NCI-H2196 (cell line): ENCODE data around the gene ABHD12.
A peak's percentile ranks its signal among the peaks of the same experiment; 100 is the strongest.
"Not testable (repeated sequence)": the region's sequence is repeated elsewhere in the genome, so short reads cannot be mapped to it uniquely, and the experiment has no call there.

Experiments used
- DNase-seq: peaks from one replicate; lab custom pipeline; 2025; ENCODE audit not compliant: unreplicated experiment; lab: John Stamatoyannopoulos, UW

The ABHD12 gene

GRCh38 chr20:25324412-25324811 lies 66.2 kb downstream of the ABHD12 start:
- DNase-seq = no peak

GRCh38 chr20:25323496-25324246 lies 67.0 kb downstream of the ABHD12 start:
- no peak for DNase-seq

GRCh38 chr20:25321991-25322390 lies 68.6 kb downstream of the ABHD12 start:
- DNase-seq = no peak

GRCh38 chr20:25321262-25321831 lies 69.3 kb downstream of the ABHD12 start:
- no peak for DNase-seq

- no peak for DNase-seq
Observed at GRCh38 chr20:25320035-25320800, 70.4 kb downstream of the ABHD12 start.

- DNase-seq = peak; percentile 62
Observed at GRCh38 chr20:25319241-25320034, 71.2 kb downstream of the ABHD12 start.

GRCh38 chr20:25318471-25319240 lies 72.0 kb downstream of the ABHD12 start:
- DNase-seq = no peak

GRCh38 chr20:25317351-25318075 lies 73.1 kb downstream of the ABHD12 start:
- no peak for DNase-seq

GRCh38 chr20:25316506-25317190 lies 74.0 kb downstream of the ABHD12 start:
- no peak for DNase-seq

GRCh38 chr20:25315418-25316210 lies 75.0 kb downstream of the ABHD12 start:
- DNase-seq = no peak

GRCh38 chr20:25314497-25315417 lies 75.9 kb downstream of the ABHD12 start:
- DNase-seq = no peak

GRCh38 chr20:25313593-25313992 lies 77.0 kb downstream of the ABHD12 start:
- DNase-seq = no peak

- not testable (repeated sequence) for DNase-seq
Observed at GRCh38 chr20:25312716-25313115, 77.9 kb downstream of the ABHD12 start.

GRCh38 chr20:25310921-25311728 lies 79.5 kb downstream of the ABHD12 start:
- DNase-seq = no peak

- DNase-seq = peak; percentile 82
Observed at GRCh38 chr20:25310268-25310920, 80.2 kb downstream of the ABHD12 start.
